HUES48 (cell line): ENCODE results near the gene RAB6A.
A peak's percentile ranks its signal among the peaks of the same experiment; 100 is the strongest.
"Not testable (repeated sequence)": the region's sequence is repeated elsewhere in the genome, so short reads cannot be mapped to it uniquely, and the experiment has no call there.

Experiments used
- H3K27ac ChIP-seq: one replicate; pipeline ENCODE4 v1.7.0; 2013; ENCODE audit warnings: low read depth, low read length, inconsistent platforms
- H3K27me3 ChIP-seq: 2 replicates; pipeline ENCODE4 v1.6.1; 2013; ENCODE audit warnings: mild to moderate bottlenecking, low read length; ENCODE audit not compliant: control insufficient read depth, insufficient read depth
- H3K36me3 ChIP-seq: 2 replicates; pipeline ENCODE4 v1.6.1; 2013; ENCODE audit warnings: low read length; ENCODE audit not compliant: control insufficient read depth, insufficient read depth
- H3K4me1 ChIP-seq: 2 replicates; pipeline ENCODE4 v1.6.1; 2013; ENCODE audit warnings: mild to moderate bottlenecking, low read length; ENCODE audit not compliant: control insufficient read depth, insufficient read depth
- H3K4me3 ChIP-seq: 2 replicates; pipeline ENCODE4 v1.5.1; 2013; ENCODE audit warnings: mild to moderate bottlenecking, low read depth, low read length
- H3K9ac ChIP-seq: 2 replicates; pipeline ENCODE4 v1.6.1; 2013; ENCODE audit warnings: mild to moderate bottlenecking, low read depth, low read length, moderate library complexity
- H3K9me3 ChIP-seq: 2 replicates; pipeline ENCODE4 v1.6.1; 2013; ENCODE audit warnings: low read length; ENCODE audit not compliant: control insufficient read depth, insufficient read depth

RAB6A gene

DNA sequence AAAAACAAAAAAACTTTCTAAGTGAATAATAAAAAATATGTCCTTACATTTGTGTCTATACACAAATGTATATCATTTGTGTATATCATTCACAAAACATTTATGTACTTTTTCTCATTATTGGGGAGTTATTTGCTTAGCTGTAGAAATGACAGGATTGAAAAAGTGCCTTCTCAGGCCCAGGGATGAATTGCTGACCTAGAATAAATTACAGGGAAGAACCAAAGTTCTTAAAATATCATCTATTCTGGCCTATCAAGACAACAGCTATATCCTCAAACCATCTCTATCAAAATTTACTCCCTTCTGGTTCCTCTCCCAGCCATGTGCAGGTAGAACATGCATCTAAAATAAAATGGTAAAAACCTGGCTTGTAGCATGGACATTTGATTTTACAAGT, 1.9 kb upstream of the RAB6A start:
- no peak overlapping the region for H3K27ac ChIP-seq
- H3K27me3 ChIP-seq, result no peaks in the 10 kb centered on the region; the same call in 1 of the 2 replicates
- peaks cover 13% of the 10 kb centered on the region for H3K4me1 ChIP-seq
- no peak overlapping the region for H3K9ac ChIP-seq
- no peak overlapping the region for H3K4me3 ChIP-seq
- H3K36me3 ChIP-seq, result no peaks in the 10 kb centered on the region
- H3K9me3 ChIP-seq, result no peaks in the 10 kb centered on the region

- H3K9ac ChIP-seq, result no peak overlapping the region
- peak overlapping the region; percentile 62 for H3K27ac ChIP-seq
Measured at GRCh38 chr11:73761403-73761945, 600 bp upstream of the RAB6A start.

GRCh38 chr11:73760135-73760678, 667 bp downstream of the RAB6A start:
- H3K27ac ChIP-seq, result peak overlapping the region; percentile 90
- H3K27me3 ChIP-seq, result no peaks in the 10 kb centered on the region
- H3K36me3 ChIP-seq, result no peaks in the 10 kb centered on the region

More at GRCh38 chr11:73761403-73761945, 600 bp upstream of the RAB6A start:
- H3K4me3 ChIP-seq, result peak overlapping the region; percentile 87; the same call in 1 of the 2 replicates
- no peaks in the 10 kb centered on the region for H3K36me3 ChIP-seq
- H3K27me3 ChIP-seq, result no peaks in the 10 kb centered on the region
- H3K4me1 ChIP-seq, result peaks cover 17% of the 10 kb centered on the region
- no peaks in the 10 kb centered on the region for H3K9me3 ChIP-seq

GRCh38 chr11:73759610-73760134, 1.2 kb downstream of the RAB6A start:
- Histone ChIP-seq H3K9ac (peak overlapping the region; percentile 81), H3K9me3 (no peaks in the 10 kb centered on the region), H3K4me3 (peak overlapping the region; percentile 87), H3K36me3 (no peaks in the 10 kb centered on the region), H3K4me1 (peaks cover 17% of the 10 kb centered on the region), H3K27ac (no peak overlapping the region), H3K27me3 (no peaks in the 10 kb centered on the region)

More at GRCh38 chr11:73760135-73760678, 667 bp downstream of the RAB6A start:
- Histone ChIP-seq H3K4me3 (peak overlapping the region; percentile 87), H3K4me1 (peaks cover 17% of the 10 kb centered on the region), H3K9ac (peak overlapping the region; percentile 81), H3K9me3 (no peaks in the 10 kb centered on the region)

DNA sequence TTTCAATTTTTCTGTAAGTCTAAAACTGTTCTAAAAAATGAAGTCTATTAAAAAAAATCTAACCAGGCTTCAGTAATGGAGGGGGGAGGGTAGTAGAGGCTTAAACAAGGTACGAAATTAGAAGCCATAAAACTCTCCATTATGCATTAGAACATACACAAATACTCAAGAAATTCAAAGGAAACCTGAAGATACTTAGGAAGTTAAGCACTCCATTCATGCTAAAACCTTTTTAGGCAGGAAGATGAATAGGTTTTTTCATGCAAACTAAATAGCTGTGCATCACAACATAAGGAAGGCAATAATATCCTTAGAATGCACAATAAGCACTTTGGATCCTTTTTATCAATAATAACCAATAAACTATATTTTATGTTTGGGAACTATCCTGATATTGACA, 2.4 kb downstream of the RAB6A start:
- no peak overlapping the region for H3K9ac ChIP-seq

GRCh38 chr11:73757598-73757997, 3.3 kb downstream of the RAB6A start:
- H3K4me3 ChIP-seq, result no peak overlapping the region
- H3K9me3 ChIP-seq, result no peaks in the 10 kb centered on the region
- H3K4me1 ChIP-seq, result peaks cover 17% of the 10 kb centered on the region
- no peaks in the 10 kb centered on the region for H3K36me3 ChIP-seq
- no peaks in the 10 kb centered on the region for H3K27me3 ChIP-seq
- H3K9ac ChIP-seq, result no peak overlapping the region
- no peak overlapping the region for H3K27ac ChIP-seq

More for the DNA sequence above, 2.4 kb downstream of the RAB6A start:
- peaks cover 17% of the 10 kb centered on the region for H3K4me1 ChIP-seq
- H3K4me3 ChIP-seq, result peak overlapping the region; percentile 87
- no peak overlapping the region for H3K27ac ChIP-seq
- H3K27me3 ChIP-seq, result no peaks in the 10 kb centered on the region
- no peaks in the 10 kb centered on the region for H3K9me3 ChIP-seq
- no peaks in the 10 kb centered on the region for H3K36me3 ChIP-seq

DNA sequence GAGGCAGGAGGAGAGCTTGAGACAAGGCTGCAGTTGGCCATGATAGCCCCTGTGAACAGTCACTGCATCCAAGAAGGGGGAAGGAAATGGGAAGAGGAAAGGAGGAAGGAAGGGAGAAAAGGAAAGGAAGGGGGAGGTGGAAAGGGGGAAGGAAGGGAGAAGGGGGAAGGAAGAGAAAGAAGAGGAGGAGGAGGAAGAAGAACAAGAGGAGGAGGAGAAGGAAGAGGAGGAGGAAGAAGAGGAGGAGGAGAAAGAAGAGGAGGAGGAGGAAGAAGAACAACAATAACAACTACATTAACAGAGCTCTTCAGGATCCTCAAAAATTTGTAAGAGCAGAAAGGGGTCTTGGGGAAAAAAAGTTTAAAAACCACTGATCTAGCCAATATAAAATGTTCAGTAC, 5.2 kb downstream of the RAB6A start:
- H3K4me1 ChIP-seq, result peaks cover 17% of the 10 kb centered on the region
- no peaks in the 10 kb centered on the region for H3K27me3 ChIP-seq
- no peak overlapping the region for H3K9ac ChIP-seq
- no peaks in the 10 kb centered on the region for H3K36me3 ChIP-seq
- H3K4me3 ChIP-seq, result no peak overlapping the region
- H3K9me3 ChIP-seq, result no peaks in the 10 kb centered on the region
- no peak overlapping the region for H3K27ac ChIP-seq

GRCh38 chr11:73753938-73754337, 6.9 kb downstream of the RAB6A start:
- Histone ChIP-seq H3K36me3 (no peaks in the 10 kb centered on the region), H3K9me3 (no peaks in the 10 kb centered on the region), H3K4me3 (no peak overlapping the region), H3K4me1 (peaks cover 15% of the 10 kb centered on the region), H3K9ac (no peak overlapping the region), H3K27ac (no peak overlapping the region), H3K27me3 (no peaks in the 10 kb centered on the region)

- H3K4me1 ChIP-seq, result 0 out of 2 replicates have a peak, but pooled peaks cover 5% of the 10 kb centered on the region
- no peaks in the 10 kb centered on the region for H3K27me3 ChIP-seq
- no peak overlapping the region for H3K9ac ChIP-seq
- H3K9me3 ChIP-seq, result no peaks in the 10 kb centered on the region
- no peak overlapping the region for H3K4me3 ChIP-seq
- no peaks in the 10 kb centered on the region for H3K36me3 ChIP-seq
- no peak overlapping the region for H3K27ac ChIP-seq
Measured at GRCh38 chr11:73752903-73753302, 8.0 kb downstream of the RAB6A start.

- Histone ChIP-seq H3K9ac (no peak overlapping the region), H3K4me1 (no peaks in the 10 kb centered on the region), H3K9me3 (no peaks in the 10 kb centered on the region), H3K27ac (no peak overlapping the region), H3K27me3 (no peaks in the 10 kb centered on the region), H3K36me3 (no peaks in the 10 kb centered on the region), H3K4me3 (no peak overlapping the region)
Measured at GRCh38 chr11:73752216-73752867, 8.5 kb downstream of the RAB6A start.

DNA sequence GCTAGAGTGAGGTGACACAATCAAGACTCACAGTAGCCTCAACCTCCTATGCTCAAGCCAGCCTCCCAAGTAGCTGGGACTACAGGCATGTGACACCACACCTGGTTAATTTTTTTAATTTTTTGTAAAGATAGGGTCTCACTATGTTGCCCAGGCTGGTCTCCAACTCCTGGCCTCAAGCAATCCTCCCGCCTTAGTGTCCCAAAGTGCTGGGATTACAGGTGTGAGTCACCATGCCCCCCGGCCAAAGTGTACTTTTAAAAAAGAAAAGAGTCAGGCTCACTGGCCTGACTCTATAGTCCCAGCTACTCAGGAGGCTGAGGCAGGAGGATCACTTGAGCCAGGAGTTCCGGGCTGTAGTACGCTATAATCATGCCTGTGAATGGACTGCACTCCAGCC, 10.0 kb downstream of the RAB6A start:
- H3K9ac ChIP-seq, H3K36me3 ChIP-seq, H3K27ac ChIP-seq, H3K4me3 ChIP-seq, H3K4me1 ChIP-seq, H3K27me3 ChIP-seq, H3K9me3 ChIP-seq: not testable (repeated sequence)
